KMS-11 (cell line): ENCODE measurements around the gene GPR150.
"Not testable (repeated sequence)": the region's sequence is repeated elsewhere in the genome, so short reads cannot be mapped to it uniquely, and the experiment has no call there.

Experiments
- H2AFZ ChIP-seq: fragments of 200-600 bp; sonication (generic); 2 replicates; pipeline ENCODE4 v1.6.1; 2016; ENCODE audit warnings: antibody characterized with exemption, mixed run types, low read depth
- H3K27ac ChIP-seq: fragments of 200-600 bp; sonication (generic); 2 replicates; pipeline ENCODE4 v1.6.1; 2016; ENCODE audit warnings: mild to moderate bottlenecking, mixed run types
- H3K27me3 ChIP-seq: fragments of 200-600 bp; sonication (generic); 2 replicates; pipeline ENCODE4 v1.6.1; 2017; ENCODE audit warnings: mild to moderate bottlenecking, low read depth, mixed run types, moderate library complexity; ENCODE audit not compliant: insufficient read depth
- H3K36me3 ChIP-seq: fragments of 200-600 bp; sonication (generic); 2 replicates; pipeline ENCODE4 v1.6.1; 2017; ENCODE audit warnings: mild to moderate bottlenecking, mixed run types; ENCODE audit not compliant: insufficient read depth
- H3K4me1 ChIP-seq: fragments of 200-600 bp; sonication (generic); 2 replicates; pipeline ENCODE4 v1.6.1; 2016; ENCODE audit warnings: mild to moderate bottlenecking, low read depth, mixed run types; ENCODE audit not compliant: poor library complexity, severe bottlenecking
- H3K4me2 ChIP-seq: fragments of 200-600 bp; sonication (generic); 2 replicates; pipeline ENCODE4 v1.7.0; 2016; ENCODE audit warnings: mild to moderate bottlenecking, mixed run types
- H3K4me3 ChIP-seq: fragments of 200-600 bp; sonication (generic); IDR thresholded peaks from 2 replicates; pipeline ENCODE4 v1.6.1; 2017; ENCODE audit warnings: low read depth, low read length, mixed read lengths; ENCODE audit not compliant: insufficient read depth
- H3K79me2 ChIP-seq: fragments of 200-600 bp; sonication (generic); 2 replicates; pipeline ENCODE4 v1.6.1; 2016; ENCODE audit warnings: low read depth, mixed run types; ENCODE audit not compliant: insufficient read depth
- H3K9ac ChIP-seq: fragments of 200-600 bp; sonication (generic); 2 replicates; pipeline ENCODE4 v1.6.1; 2016; ENCODE audit warnings: mild to moderate bottlenecking, mixed run types
- H4K20me1 ChIP-seq: fragments of 200-600 bp; sonication (generic); 2 replicates; pipeline ENCODE4 v1.6.1; 2016; ENCODE audit warnings: mild to moderate bottlenecking, mixed run types; ENCODE audit not compliant: insufficient read depth
- TF ChIP-seq, protein P1 (sequence below): fragments of 200-600 bp; sonication (generic); conservative IDR thresholded peaks from 2 replicates; pipeline ENCODE4 v1.6.1; 2017; ENCODE audit warnings: low read depth, mild to moderate bottlenecking, antibody characterized with exemption, low read length, moderate library complexity, mixed read lengths

The GPR150 gene

GRCh38 chr5:95644351-95645042 lies 24.6 kb downstream of the GPR150 start:
- Histone ChIP-seq H3K4me1 (peaks cover 43% of the 10 kb centered on the region), H3K36me3 (no peaks in the 10 kb centered on the region), H2AFZ (peak overlapping the region; percentile 12; the same call in 1 of the 2 replicates), H3K79me2 (no peaks in the 10 kb centered on the region), H4K20me1 (no peaks in the 10 kb centered on the region), H3K4me2 (peak overlapping the region; percentile 7; the same call in 1 of the 2 replicates), H3K27me3 (no peaks in the 10 kb centered on the region), H3K9ac (no peak overlapping the region), H3K4me3 (no peak overlapping the region), H3K27ac (no peak overlapping the region)
- TF ChIP-seq, protein P1, sequence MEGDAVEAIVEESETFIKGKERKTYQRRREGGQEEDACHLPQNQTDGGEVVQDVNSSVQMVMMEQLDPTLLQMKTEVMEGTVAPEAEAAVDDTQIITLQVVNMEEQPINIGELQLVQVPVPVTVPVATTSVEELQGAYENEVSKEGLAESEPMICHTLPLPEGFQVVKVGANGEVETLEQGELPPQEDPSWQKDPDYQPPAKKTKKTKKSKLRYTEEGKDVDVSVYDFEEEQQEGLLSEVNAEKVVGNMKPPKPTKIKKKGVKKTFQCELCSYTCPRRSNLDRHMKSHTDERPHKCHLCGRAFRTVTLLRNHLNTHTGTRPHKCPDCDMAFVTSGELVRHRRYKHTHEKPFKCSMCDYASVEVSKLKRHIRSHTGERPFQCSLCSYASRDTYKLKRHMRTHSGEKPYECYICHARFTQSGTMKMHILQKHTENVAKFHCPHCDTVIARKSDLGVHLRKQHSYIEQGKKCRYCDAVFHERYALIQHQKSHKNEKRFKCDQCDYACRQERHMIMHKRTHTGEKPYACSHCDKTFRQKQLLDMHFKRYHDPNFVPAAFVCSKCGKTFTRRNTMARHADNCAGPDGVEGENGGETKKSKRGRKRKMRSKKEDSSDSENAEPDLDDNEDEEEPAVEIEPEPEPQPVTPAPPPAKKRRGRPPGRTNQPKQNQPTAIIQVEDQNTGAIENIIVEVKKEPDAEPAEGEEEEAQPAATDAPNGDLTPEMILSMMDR: peak; percentile 84

- not testable (repeated sequence) for H4K20me1 ChIP-seq, H3K36me3 ChIP-seq, H3K4me3 ChIP-seq, H3K27me3 ChIP-seq, H3K79me2 ChIP-seq, H3K9ac ChIP-seq
- Histone ChIP-seq H3K27ac (peak overlapping the region; percentile 91; the same call in 1 of the 2 replicates), H3K4me1 (peaks cover 43% of the 10 kb centered on the region), H3K4me2 (peak overlapping the region; percentile 24; the same call in 1 of the 2 replicates), H2AFZ (peak overlapping the region; percentile 77)
- TF ChIP-seq, protein P1: 0 out of 2 replicates have a peak, but pooled peaks have one; percentile 5
These were observed 26.3 kb downstream of the GPR150 start for GRCh38 chr5:95646226-95646568.

DNA sequence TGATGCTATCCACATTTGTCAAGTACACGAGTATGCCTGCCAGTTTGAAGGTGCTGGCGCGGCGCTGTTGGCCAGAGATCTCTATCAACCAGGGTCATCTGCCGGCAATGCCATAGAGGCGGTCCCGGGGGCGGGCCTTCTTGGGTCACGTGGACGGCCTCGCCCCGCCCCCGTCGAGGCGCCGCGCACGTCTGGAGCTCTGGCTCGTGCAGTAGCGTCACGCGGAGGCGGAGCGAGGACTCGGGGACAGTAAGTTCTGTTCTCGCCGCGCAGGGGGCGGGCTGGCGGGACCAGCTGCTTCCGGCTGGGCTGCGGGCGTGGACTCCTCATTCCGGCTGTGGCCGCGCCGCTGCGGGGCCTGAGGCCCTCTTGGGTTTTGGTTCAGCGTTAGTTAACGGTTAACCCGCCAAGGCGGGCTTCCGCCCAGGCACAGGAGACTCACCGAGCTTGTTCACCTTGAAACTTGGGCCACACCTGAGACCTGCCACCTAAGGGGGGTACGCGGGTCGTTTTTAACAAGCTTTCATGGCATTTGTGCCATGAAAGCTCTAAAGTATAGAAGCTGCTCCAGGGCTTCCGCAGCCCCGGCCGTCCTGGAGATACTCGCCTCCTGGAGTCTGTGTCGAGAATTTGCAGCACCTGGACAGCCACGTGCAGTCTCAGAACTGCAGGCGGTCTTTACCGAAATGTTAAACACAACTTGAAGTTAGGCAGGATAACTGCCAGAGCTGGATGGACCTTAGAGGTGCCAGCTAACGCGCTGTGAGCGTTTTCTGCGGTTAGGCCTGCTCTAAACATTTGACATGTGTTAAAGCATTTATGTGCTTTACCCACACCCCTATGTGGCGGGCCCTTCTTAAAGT lies 26.9 kb downstream of the GPR150 start, which contains the start of gene RFESD:
TSS of gene RFESD (plus strand) at position 209 of the 863 bp plus-strand sequence. CDS start 5,495 bp downstream, outside the sequence.
- H3K27ac ChIP-seq: peak within 1 kb of the TSS; percentile 91
- H3K4me1 ChIP-seq: peaks cover 43% of the 10 kb centered on the region

More for the DNA sequence above, 26.9 kb downstream of the GPR150 start, which contains the start of gene RFESD:
- peak within 1 kb of the TSS; percentile 77 for H2AFZ ChIP-seq
- peak within 1 kb of the TSS; percentile 95 for H3K4me2 ChIP-seq
- no peaks in the 10 kb centered on the region for H3K27me3 ChIP-seq
- H3K79me2 ChIP-seq: no peaks in the 10 kb centered on the region
- H3K9ac ChIP-seq: peak within 1 kb of the TSS; percentile 80
- H4K20me1 ChIP-seq: no peaks in the 10 kb centered on the region
- no peaks in the 10 kb centered on the region for H3K36me3 ChIP-seq
- no peak within 1 kb of the TSS for H3K4me3 ChIP-seq
- TF ChIP-seq, protein P1: no peak; the same call in 1 of the 2 replicates
